NT2/D1 (cell line): ENCODE results near the gene PHKA1.

Source experiments
- DNase-seq: peaks from one replicate; pipeline ENCODE4 v3.0.0-alpha.2; 2011; ENCODE audit warnings: low read depth, low spot score
- H3K27me3 ChIP-seq: 2 replicates; pipeline ENCODE4 v1.6.0; 2011; ENCODE audit warnings: mild to moderate bottlenecking; ENCODE audit not compliant: insufficient read length, insufficient read depth
- H3K36me3 ChIP-seq: 2 replicates; pipeline ENCODE4 v1.6.1; 2011; ENCODE audit warnings: mild to moderate bottlenecking, low read length, mixed read lengths; ENCODE audit not compliant: insufficient read depth, insufficient read length
- H3K4me1 ChIP-seq: 2 replicates; pipeline ENCODE4 v1.5.1; 2011; ENCODE audit not compliant: insufficient read depth, insufficient read length
- H3K4me3 ChIP-seq: 2 replicates; pipeline ENCODE4 v1.5.1; 2011; ENCODE audit warnings: low read depth; ENCODE audit not compliant: insufficient read length
- H3K9ac ChIP-seq: 2 replicates; pipeline ENCODE4 v1.6.0; 2011; ENCODE audit warnings: low read depth; ENCODE audit not compliant: insufficient read length
- H3K9me3 ChIP-seq: 2 replicates; pipeline ENCODE4 v1.5.1; 2011; ENCODE audit warnings: mild to moderate bottlenecking, low read length; ENCODE audit not compliant: insufficient read depth
- SUZ12 ChIP-seq: IDR thresholded peaks from 2 replicates; pipeline ENCODE4 v1.6.1; 2011; ENCODE audit not compliant: insufficient read length, insufficient read depth; ENCODE audit errors: extremely low read depth
- YY1 ChIP-seq: IDR thresholded peaks from 2 replicates; pipeline ENCODE4 v1.6.1; 2011; ENCODE audit not compliant: insufficient read length, insufficient read depth
- ZNF274 ChIP-seq: IDR thresholded peaks from 2 replicates; pipeline ENCODE4 v1.6.1; 2011; ENCODE audit warnings: mild to moderate bottlenecking, low read depth, low read length

Gene PHKA1

DNA sequence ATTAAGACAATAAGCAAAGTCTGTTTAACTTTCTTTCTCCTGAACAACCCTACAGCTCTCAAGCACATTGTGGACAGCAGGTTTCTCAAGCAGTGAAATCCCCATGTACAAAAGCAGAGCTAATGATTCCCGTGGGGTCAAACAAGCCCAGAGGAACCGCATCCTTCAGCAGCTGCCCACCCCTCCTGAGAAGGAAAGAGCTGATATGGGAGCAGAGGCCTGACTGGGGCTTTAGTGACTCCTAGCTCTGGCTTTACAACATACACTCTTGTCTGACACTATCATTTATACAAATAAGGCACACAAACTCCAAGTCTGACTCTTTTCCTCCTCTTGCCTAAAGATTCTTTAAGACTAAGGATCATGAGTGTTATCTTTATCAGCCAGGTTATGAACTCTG lies 174.3 kb downstream of the PHKA1 start:
- Histone ChIP-seq H3K9me3 (no peaks in the 10 kb centered on the region), H3K36me3 (peaks cover 30% of the 10 kb centered on the region), H3K4me3 (no peak overlapping the region), H3K9ac (no peak overlapping the region), H3K4me1 (no peaks in the 10 kb centered on the region), H3K27me3 (no peaks in the 10 kb centered on the region)
- TF ChIP-seq SUZ12: no peak
- no peak for TF ChIP-seq ZNF274
- TF ChIP-seq YY1: no peak
- DNase-seq: no peak

DNA sequence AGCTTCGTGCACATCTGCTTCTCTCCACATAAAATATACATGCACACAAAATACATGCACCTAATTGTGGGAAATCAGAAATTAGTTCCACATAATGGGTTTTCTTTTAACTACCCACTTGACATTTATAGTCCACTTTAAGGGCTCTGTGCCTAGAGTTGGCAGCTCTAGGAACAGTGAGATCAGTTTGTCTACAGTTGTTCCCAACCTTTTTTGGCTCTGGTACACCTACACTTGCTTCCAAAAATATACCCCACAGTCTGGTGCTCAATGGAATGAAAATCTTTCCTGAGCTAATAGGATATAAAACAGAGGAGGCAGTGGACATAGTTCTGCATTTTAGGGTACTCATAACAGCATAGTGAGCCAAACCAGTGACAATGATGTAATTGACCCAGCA lies 177.6 kb downstream of the PHKA1 start:
- H3K9me3 ChIP-seq: no peaks in the 10 kb centered on the region
- no peak for TF ChIP-seq ZNF274
- no peak for TF ChIP-seq SUZ12
- H3K4me1 ChIP-seq: no peaks in the 10 kb centered on the region
- H3K4me3 ChIP-seq: no peak overlapping the region
- H3K27me3 ChIP-seq: no peaks in the 10 kb centered on the region
- H3K9ac ChIP-seq: no peak overlapping the region
- peaks cover 10% of the 10 kb centered on the region for H3K36me3 ChIP-seq
- DNase-seq: no peak

DNA sequence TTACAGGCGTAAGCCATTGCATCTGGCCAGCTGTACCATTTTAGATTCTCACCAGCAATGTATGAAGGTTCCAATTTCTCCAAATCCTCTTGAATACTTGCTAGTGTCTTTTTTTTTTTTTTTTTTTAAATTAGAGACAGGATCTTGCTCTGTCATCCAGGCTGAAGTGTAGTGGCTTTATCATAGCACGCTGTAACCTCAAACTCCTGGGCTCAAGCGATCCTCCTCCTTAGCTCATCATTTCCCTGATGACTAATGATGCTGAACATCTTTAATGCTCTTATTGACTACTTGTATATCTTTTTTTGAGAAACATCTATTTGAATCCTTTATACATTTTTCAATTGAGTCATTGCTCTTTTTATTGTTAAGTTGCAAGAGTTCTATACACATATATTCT lies 181.7 kb downstream of the PHKA1 start:
- H3K9ac ChIP-seq: no peak overlapping the region
- no peaks in the 10 kb centered on the region for H3K4me1 ChIP-seq
- TF ChIP-seq ZNF274 (no peak), YY1 (no peak), SUZ12 (no peak)
- no peaks in the 10 kb centered on the region for H3K27me3 ChIP-seq
- peaks cover 10% of the 10 kb centered on the region for H3K36me3 ChIP-seq
- no peak overlapping the region for H3K4me3 ChIP-seq
- H3K9me3 ChIP-seq: no peaks in the 10 kb centered on the region
- no peak for DNase-seq
